HepG2 (cell line): ENCODE results near the gene ATP11A. TPM values are rescaled to one million over a fixed set of nuclear protein-coding genes. Genes with fewer than 3 reads are reported as not detected.
A peak's percentile ranks its signal among the peaks of the same experiment; 100 is the strongest.

ENCODE experiments used
- ATAC-seq: fragments of 200-7000 bp; cut with Tn5 transposase; 3 replicates; pipeline ENCODE4 v1.9.1; 2020; ENCODE audit warnings: mild to moderate bottlenecking, moderate library complexity
- BruUV-seq: library from RNA; stranded (reverse); fragments of 400-500 nt; replicated peaks from 2 replicates; lab custom pipeline; 2021; lab: Mats Ljungman, UMichigan
- CTCF ChIA-PET: fragments of 300-600 bp; formaldehyde crosslinking; extraction: SDS; loops from one replicate; lab custom pipeline; 2021; ENCODE audit warnings: low total read pairs, inconsistent platforms, low intra/inter-chr PET ratio; lab: Yijun Ruan, JAX
- POLR2A ChIA-PET: fragments of 350-600 bp; sonication (Branson Sonifier 250); formaldehyde crosslinking; loops from one replicate; lab custom pipeline; 2020; ENCODE audit warnings: antibody characterized with exemption, inconsistent platforms; lab: Yijun Ruan, JAX
- DNase-seq: peaks from one replicate; pipeline ENCODE4 v3.0.0-alpha.2; 2015; ENCODE audit warnings: low spot score
- FAIRE-seq: peaks from 3 replicates; lab custom pipeline; 2011; peaks lifted over from hg19 to GRCh38; lab: Jason Lieb, UNC
- H2AFZ ChIP-seq: one replicate; pipeline ENCODE4 v1.6.1; 2011; ENCODE audit warnings: low read length, inconsistent platforms
- H3K27ac ChIP-seq: fragments of 300-600 bp; 3 replicates; pipeline ENCODE4 v1.8.0; 2011; ENCODE audit warnings: mixed run types, mild to moderate bottlenecking, mixed read lengths, low read length, inconsistent platforms; ENCODE audit not compliant: insufficient read depth; ENCODE audit errors: extremely low read length
- H3K27me3 ChIP-seq, 2 experiments: fragments of 200-600 bp in 1 of 2; 2 replicates in 1 of 2; 3 replicates in 1 of 2; pipeline versions ENCODE4 v1.6.0 to v1.8.0; 2011; ENCODE audit warnings: low read length in 2 of 2, mild to moderate bottlenecking in 2 of 2, moderate library complexity in 2 of 2, inconsistent platforms in 1 of 2; ENCODE audit not compliant: insufficient read depth in 2 of 2, control insufficient read depth in 1 of 2
- H3K36me3 ChIP-seq, 2 experiments: fragments of 200-600 bp in 1 of 2; replicated peaks in 1 of 2; 2 replicates in 1 of 2; 3 replicates in 1 of 2; pipeline versions ENCODE4 v1.5.1 to v1.8.0; 2011; ENCODE audit warnings: low read length in 2 of 2, inconsistent platforms in 1 of 2; ENCODE audit not compliant: insufficient read depth in 2 of 2, control insufficient read depth in 1 of 2
- H3K4me1 ChIP-seq: 2 replicates; pipeline ENCODE4 v1.5.1; 2012; ENCODE audit warnings: low read length, inconsistent platforms; ENCODE audit not compliant: insufficient read depth
- H3K4me2 ChIP-seq: 2 replicates; pipeline ENCODE4 v1.6.0; 2011; ENCODE audit warnings: low read depth, low read length, inconsistent platforms
- H3K4me3 ChIP-seq, 3 experiments: fragments of 200-600 bp in 1 of 3; sonication (generic), shearing (Covaris generic) in 1 of 3; replicated peaks in 1 of 3; 2 replicates each; pipeline ENCODE4 v1.5.1; 2011 to 2016; ENCODE audit warnings: low read length in 3 of 3, inconsistent platforms in 2 of 3, low read depth in 2 of 3, mild to moderate bottlenecking in 2 of 3, control low read depth in 1 of 3, mixed read lengths in 1 of 3; ENCODE audit not compliant: insufficient read depth in 1 of 3
- H3K79me2 ChIP-seq: one replicate; pipeline ENCODE4 v1.6.1; 2011; ENCODE audit warnings: low read length, inconsistent platforms; ENCODE audit not compliant: insufficient read depth
- H3K9ac ChIP-seq: 2 replicates; pipeline ENCODE4 v1.6.0; 2011; ENCODE audit warnings: mild to moderate bottlenecking, low read depth, low read length, inconsistent platforms; ENCODE audit not compliant: insufficient read depth
- H3K9me3 ChIP-seq: 2 replicates; pipeline ENCODE4 v1.5.1; 2012; ENCODE audit warnings: mild to moderate bottlenecking, low read length
- H4K20me1 ChIP-seq: 2 replicates; pipeline ENCODE4 v1.6.0; 2011; ENCODE audit warnings: inconsistent platforms, mild to moderate bottlenecking, low read length, moderate library complexity; ENCODE audit not compliant: insufficient read depth
- HNRNPL ChIP-seq: fragments of 200-400 bp; formaldehyde crosslinking; IDR thresholded peaks from 2 replicates; pipeline ENCODE4 v1.6.1; 2017; ENCODE audit warnings: mild to moderate bottlenecking, low read depth, low read length
- MTF2 ChIP-seq: sonication (generic); formaldehyde crosslinking; IDR thresholded peaks from 2 replicates; pipeline ENCODE4 v1.5.0; 2020; ENCODE audit warnings: missing genetic modification reagents, borderline replicate concordance
- SRSF1 ChIP-seq: fragments of 200-400 bp; formaldehyde crosslinking; optimal IDR thresholded peaks from 2 replicates; pipeline ENCODE3; 2017; ENCODE audit warnings: mild to moderate bottlenecking, low read depth, low read length, moderate library complexity
- ZNF782 ChIP-seq: sonication (generic); formaldehyde crosslinking; IDR thresholded peaks from 2 replicates; pipeline ENCODE4 v1.4.0; 2020; ENCODE audit warnings: missing genetic modification reagents, mild to moderate bottlenecking, borderline replicate concordance
- WGBS: methylation state at CpG from one replicate; pipeline ENCODE4 v1.1.6; 2017; ENCODE audit warnings: low lambda C conversion rate; 5-methylcytosine and 5-hydroxymethylcytosine counted together
- in situ Hi-C: cut with HindIII; loops from 2 replicates; pipeline ENCODE4 v1.10.0; 2017; ENCODE audit warnings: low pct_unique_long_range_greater_than_20kb; ENCODE audit not compliant: extremely low pct_ligation_motif_present
- intact Hi-C: fragments of 100-400 bp; cut with micrococcal nuclease; formaldehyde crosslinking; loops from one replicate; pipeline ENCODE4 v1.10.0; 2022; ENCODE audit not compliant: unreplicated experiment
- polyA plus RNA-seq, 8 experiments: library from polyadenylated mRNA; depleted of rRNA in 3 of 8; stranded (reverse) in 7 of 8; unstranded in 1 of 8; fragments of >200 nt; fragmentation: Illumina TruSeq in 4 of 8; extraction: Trizol in 4 of 8; gene quantifications; 2 replicates each; pipeline versions ENCODE4 v1.2.1 to v1.2.3, GENCODE V29; 2011 to 2016; ENCODE audit warnings: low read depth in 4 of 8, missing spikeins in 1 of 8, mixed read lengths in 1 of 8; ENCODE audit not compliant: insufficient read depth in 1 of 8
- total RNA-seq, 5 experiments: library from RNA; depleted of rRNA; stranded (reverse); fragments of >200 nt; fragmentation: Illumina TruSeq; extraction: Trizol; gene quantifications; 2 replicates each; pipeline ENCODE4 v1.2.3, GENCODE V29; 2016; ENCODE audit warnings: low read depth in 1 of 5

The ATP11A gene
- total and polyA plus RNA-seq, 2 of the 13 experiments (the other 11 are each of a cell fraction or from before 2014, with no cell fraction given): 18.4 to 20.1 TPM

GRCh38 chr13:112645327-112645914 is 44.4 kb upstream of the ATP11A start:
- H2AFZ ChIP-seq: no peak overlapping the region
- H3K27ac ChIP-seq: no peak overlapping the region
- no peaks in the 10 kb centered on the region for H3K9me3 ChIP-seq
- intact Hi-C loops (no loop called here), in situ Hi-C loops (no loop called here)
- no TSS peak for BruUV-seq
- H3K36me3 ChIP-seq: no peaks in the 10 kb centered on the region
- H3K27me3 ChIP-seq: peaks cover 3 to 22% of the 10 kb centered on the region in 2 experiments; a peak in 3 of 5 replicates
- H3K4me2 ChIP-seq: no peak overlapping the region
- no peak overlapping the region for H3K4me3 ChIP-seq
- TF ChIP-seq SRSF1 (no peak), HNRNPL (peak; percentile 59; the same call in 1 of the 2 replicates), MTF2 (CRISPR knock-in tag) (no peak)
- POLR2A ChIA-PET: no interaction called here
- H3K79me2 ChIP-seq: no peaks in the 10 kb centered on the region
- 84% methylated on average over 49 of the region's 49 CpGs for WGBS
- H3K9ac ChIP-seq: no peak overlapping the region
- ATAC-seq: no peak
- no peak for FAIRE-seq
- CTCF ChIA-PET: no interaction called here
- peaks cover 7% of the 10 kb centered on the region for H3K4me1 ChIP-seq
- no peak for DNase-seq
- no peaks in the 10 kb centered on the region for H4K20me1 ChIP-seq

GRCh38 chr13:112647256-112647655 is 42.6 kb upstream of the ATP11A start:
- no peak overlapping the region for H3K4me3 ChIP-seq
- H3K36me3 ChIP-seq: no peaks in the 10 kb centered on the region
- H3K9me3 ChIP-seq: no peaks in the 10 kb centered on the region
- no peaks in the 10 kb centered on the region for H3K79me2 ChIP-seq
- FAIRE-seq (no peak), ATAC-seq (no peak), DNase-seq (no peak)
- in situ Hi-C loops (no loop called here), intact Hi-C loops (no loop called here)
- 63% methylated on average over 14 of the region's 14 CpGs for WGBS
- peaks cover 3 to 33% of the 10 kb centered on the region in 2 experiments; a peak in 4 of 5 replicates for H3K27me3 ChIP-seq
- H3K4me1 ChIP-seq: peaks cover 7% of the 10 kb centered on the region
- H3K9ac ChIP-seq: no peak overlapping the region
- H2AFZ ChIP-seq: no peak overlapping the region
- H4K20me1 ChIP-seq: no peaks in the 10 kb centered on the region
- BruUV-seq: no TSS peak
- H3K27ac ChIP-seq: no peak overlapping the region
- H3K4me2 ChIP-seq: no peak overlapping the region
- POLR2A ChIA-PET: no interaction called here
- CTCF ChIA-PET: no interaction called here
- TF ChIP-seq ZNF782 (CRISPR knock-in tag): no peak
